ENCODE measurements around the gene CCSAP. TPM values are rescaled to one million over a fixed set of nuclear protein-coding genes. Genes with fewer than 3 reads are reported as not detected.

The CCSAP gene
- total RNA-seq, 1 donor from 2014 or later: 8.9 TPM

DNA sequence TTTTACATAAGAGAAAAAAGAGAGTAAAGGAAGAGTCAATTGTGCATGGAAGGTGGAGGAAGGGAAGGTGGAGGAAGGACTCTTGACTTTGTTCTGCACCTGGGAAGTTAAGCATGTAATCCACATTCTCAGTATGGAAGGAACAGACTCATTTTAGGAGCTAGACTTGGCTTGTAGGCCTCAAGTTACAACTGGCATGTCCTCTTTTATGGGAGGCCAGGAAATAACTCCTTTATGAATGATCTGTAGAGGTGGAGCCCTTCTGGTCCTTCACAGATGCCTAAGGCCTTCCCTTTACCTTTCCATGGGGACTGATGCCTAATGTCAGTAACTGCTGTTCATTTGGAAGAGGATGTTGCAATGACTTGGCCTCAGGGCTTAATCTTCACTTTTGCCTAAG, 29.4 kb upstream of the CCSAP start:
- Mint-ChIP-seq H3K4me3 (ENCODE audit: unreplicated experiment) (no peak overlapping the region), H3K4me1 (ENCODE audit: low read depth) (peaks cover 6% of the 10 kb centered on the region), H3K36me3 (ENCODE audit: low read depth) (no peaks in the 10 kb centered on the region), H3K27ac (ENCODE audit: unreplicated experiment) (no peak overlapping the region), H3K27me3 (ENCODE audit: low read depth) (no peaks in the 10 kb centered on the region), H3K9me3 (ENCODE audit: low read depth) (no peaks in the 10 kb centered on the region)
- no peak for DNase-seq (ENCODE audit: low spot score)
- TF ChIP-seq, protein P1, sequence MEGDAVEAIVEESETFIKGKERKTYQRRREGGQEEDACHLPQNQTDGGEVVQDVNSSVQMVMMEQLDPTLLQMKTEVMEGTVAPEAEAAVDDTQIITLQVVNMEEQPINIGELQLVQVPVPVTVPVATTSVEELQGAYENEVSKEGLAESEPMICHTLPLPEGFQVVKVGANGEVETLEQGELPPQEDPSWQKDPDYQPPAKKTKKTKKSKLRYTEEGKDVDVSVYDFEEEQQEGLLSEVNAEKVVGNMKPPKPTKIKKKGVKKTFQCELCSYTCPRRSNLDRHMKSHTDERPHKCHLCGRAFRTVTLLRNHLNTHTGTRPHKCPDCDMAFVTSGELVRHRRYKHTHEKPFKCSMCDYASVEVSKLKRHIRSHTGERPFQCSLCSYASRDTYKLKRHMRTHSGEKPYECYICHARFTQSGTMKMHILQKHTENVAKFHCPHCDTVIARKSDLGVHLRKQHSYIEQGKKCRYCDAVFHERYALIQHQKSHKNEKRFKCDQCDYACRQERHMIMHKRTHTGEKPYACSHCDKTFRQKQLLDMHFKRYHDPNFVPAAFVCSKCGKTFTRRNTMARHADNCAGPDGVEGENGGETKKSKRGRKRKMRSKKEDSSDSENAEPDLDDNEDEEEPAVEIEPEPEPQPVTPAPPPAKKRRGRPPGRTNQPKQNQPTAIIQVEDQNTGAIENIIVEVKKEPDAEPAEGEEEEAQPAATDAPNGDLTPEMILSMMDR (IDR thresholded peaks at IDR 0.05): no peak

DNA sequence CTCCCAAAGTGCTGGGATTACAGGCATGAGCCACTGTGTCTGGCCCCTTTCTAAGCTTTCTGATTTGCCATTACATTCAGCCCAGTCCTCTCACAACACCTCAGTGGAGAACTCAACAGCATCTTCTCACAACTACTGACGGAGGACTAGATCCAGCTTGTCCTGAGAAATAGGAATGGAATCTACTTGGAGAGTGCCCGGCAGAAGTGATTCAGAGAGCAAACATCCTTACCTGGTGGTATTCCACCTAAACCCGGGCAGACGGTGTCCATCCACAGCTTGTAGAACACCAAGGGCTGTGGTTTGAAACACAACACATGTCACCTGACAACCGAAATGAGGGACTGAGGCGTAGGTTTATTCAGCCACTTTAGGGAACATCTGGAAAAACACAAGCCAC, 28.8 kb upstream of the CCSAP start:
- no peaks in the 10 kb centered on the region for H3K9me3 Mint-ChIP-seq (ENCODE audit: low read depth)
- H3K4me1 Mint-ChIP-seq (ENCODE audit: low read depth): peaks cover 6% of the 10 kb centered on the region
- DNase-seq (ENCODE audit: low spot score): no peak
- TF ChIP-seq, protein P1 (IDR thresholded peaks at IDR 0.05): no peak
- H3K4me3 Mint-ChIP-seq (ENCODE audit: unreplicated experiment): no peak overlapping the region
- H3K36me3 Mint-ChIP-seq (ENCODE audit: low read depth): no peaks in the 10 kb centered on the region
- no peaks in the 10 kb centered on the region for H3K27me3 Mint-ChIP-seq (ENCODE audit: low read depth)
- no peak overlapping the region for H3K27ac Mint-ChIP-seq (ENCODE audit: unreplicated experiment)

DNA sequence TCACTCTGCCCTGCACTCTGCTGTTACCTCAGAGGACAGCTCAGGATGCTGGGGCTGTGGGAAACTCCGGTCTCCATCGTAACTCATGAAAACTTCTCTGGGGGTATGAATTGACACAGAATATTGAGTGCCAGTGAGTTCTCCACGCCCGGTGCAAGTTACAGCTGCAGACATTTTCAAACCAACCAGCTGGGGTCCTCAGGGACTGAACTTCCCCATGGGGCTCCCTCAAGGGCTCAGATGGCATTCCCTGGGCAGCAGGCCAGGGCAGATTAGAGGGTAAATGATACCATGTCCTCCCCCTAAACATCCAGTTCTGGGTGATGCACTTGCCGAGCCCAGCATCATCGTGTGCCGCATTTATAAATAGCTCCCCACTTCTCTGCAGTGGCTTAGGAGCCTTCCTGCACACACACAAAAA, 27.8 kb upstream of the CCSAP start:
- Mint-ChIP-seq H3K4me3 (ENCODE audit: unreplicated experiment) (no peak overlapping the region), H3K27me3 (ENCODE audit: low read depth) (peaks cover 2% of the 10 kb centered on the region), H3K36me3 (ENCODE audit: low read depth) (no peaks in the 10 kb centered on the region), H3K9me3 (ENCODE audit: low read depth) (peaks cover 1% of the 10 kb centered on the region), H3K27ac (ENCODE audit: unreplicated experiment) (no peak overlapping the region), H3K4me1 (ENCODE audit: low read depth) (peaks cover 6% of the 10 kb centered on the region)
- no peak for DNase-seq (ENCODE audit: low spot score)
- TF ChIP-seq, protein P1 (IDR thresholded peaks at IDR 0.05): peak; percentile 32

DNA sequence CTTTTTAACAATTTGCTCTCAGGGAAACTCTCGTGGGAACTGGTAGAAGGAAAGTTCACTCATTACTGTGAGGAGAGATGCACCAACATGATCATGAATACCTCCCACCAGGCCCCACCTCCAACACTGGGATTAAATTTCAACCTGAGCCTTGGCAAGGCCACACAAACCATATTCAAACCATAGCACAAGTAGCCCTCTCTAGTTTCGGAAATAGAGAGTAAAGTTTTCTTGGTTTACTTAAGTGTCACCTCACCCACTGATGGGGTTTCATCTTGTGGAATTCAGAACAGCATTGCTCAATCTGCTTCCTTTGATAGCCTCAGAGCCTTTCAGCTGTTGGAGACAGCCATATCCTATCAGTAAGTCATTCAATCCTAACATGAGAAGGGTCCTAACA, 25.5 kb upstream of the CCSAP start:
- TF ChIP-seq, protein P1 (IDR thresholded peaks at IDR 0.05): no peak
- no peak overlapping the region for H3K27ac Mint-ChIP-seq (ENCODE audit: unreplicated experiment)
- peaks cover 6% of the 10 kb centered on the region for H3K4me1 Mint-ChIP-seq (ENCODE audit: low read depth)
- peaks cover 12% of the 10 kb centered on the region for H3K27me3 Mint-ChIP-seq (ENCODE audit: low read depth)
- peaks cover 2% of the 10 kb centered on the region for H3K9me3 Mint-ChIP-seq (ENCODE audit: low read depth)
- no peak overlapping the region for H3K4me3 Mint-ChIP-seq (ENCODE audit: unreplicated experiment)
- DNase-seq (ENCODE audit: low spot score): no peak
- H3K36me3 Mint-ChIP-seq (ENCODE audit: low read depth): no peaks in the 10 kb centered on the region

DNA sequence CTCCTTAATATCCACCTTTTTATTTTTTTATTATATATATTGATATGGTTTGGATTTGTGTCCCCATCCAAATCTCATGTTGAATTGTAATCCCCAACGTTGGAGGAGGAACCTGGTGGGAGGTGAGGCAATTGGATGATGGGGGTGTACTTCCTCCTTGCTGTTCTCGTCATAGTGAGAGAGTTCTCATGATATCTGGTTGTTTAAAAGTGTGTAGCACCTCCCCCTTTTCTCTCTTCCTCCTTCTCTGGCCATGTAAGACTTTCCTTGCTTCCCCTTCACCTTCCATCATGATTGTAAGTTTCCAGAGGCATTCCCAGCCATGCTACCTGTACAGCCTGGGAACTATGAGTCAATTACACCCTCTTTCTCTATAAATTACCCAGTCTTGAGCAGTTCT, 22.7 kb upstream of the CCSAP start:
- H3K4me1 Mint-ChIP-seq (ENCODE audit: low read depth): peaks cover 3% of the 10 kb centered on the region
- TF ChIP-seq, protein P1 (IDR thresholded peaks at IDR 0.05): no peak
- no peak overlapping the region for H3K27ac Mint-ChIP-seq (ENCODE audit: unreplicated experiment)
- no peaks in the 10 kb centered on the region for H3K36me3 Mint-ChIP-seq (ENCODE audit: low read depth)
- H3K4me3 Mint-ChIP-seq (ENCODE audit: unreplicated experiment): no peak overlapping the region
- peaks cover 2% of the 10 kb centered on the region for H3K9me3 Mint-ChIP-seq (ENCODE audit: low read depth)
- peaks cover 20% of the 10 kb centered on the region for H3K27me3 Mint-ChIP-seq (ENCODE audit: low read depth)
- no peak for DNase-seq (ENCODE audit: low spot score)
